Fibroblast of upper back skin (primary cell): ENCODE results near the gene CENPP.
A peak's percentile ranks its signal among the peaks of the same experiment; 100 is the strongest.
"Not testable (repeated sequence)": the region's sequence is repeated elsewhere in the genome, so short reads cannot be mapped to it uniquely, and the experiment has no call there.

ENCODE experiments used
- DNase-seq: peaks from one replicate; pipeline ENCODE4 v3.0.0-alpha.2; 2013

Gene CENPP

DNA sequence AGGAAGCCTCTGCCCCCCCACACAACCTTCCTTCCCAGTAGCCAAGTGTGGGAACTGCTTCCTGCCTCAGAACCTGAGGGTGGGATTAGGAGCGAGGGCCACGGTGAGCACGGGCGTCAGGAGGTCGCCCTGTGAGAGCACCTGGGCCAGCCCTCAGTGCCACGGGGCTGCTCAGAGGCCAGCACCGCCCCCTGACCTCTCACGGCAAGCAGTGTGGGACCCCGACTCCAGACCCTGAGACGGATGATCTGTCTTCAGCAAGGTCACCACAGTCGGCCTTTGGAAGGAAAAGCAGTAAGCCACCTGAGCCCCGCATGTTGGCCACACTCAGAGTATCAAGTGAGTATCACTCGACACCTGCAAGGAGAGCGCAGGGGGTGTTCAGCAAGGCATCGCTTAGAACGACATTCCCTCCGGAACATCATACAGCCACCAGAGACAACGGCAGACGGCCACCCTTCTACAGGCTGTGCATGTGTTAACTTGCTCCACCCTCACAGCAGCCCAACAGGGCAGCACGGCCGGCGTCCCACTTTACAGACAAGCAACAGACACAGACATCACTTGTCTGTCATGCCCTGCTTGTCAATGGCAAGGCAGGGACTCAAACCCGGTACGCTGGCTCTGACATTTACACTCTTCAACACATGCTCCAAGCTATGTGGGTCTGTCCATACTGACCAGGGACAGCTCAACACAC is 294.0 kb downstream of the CENPP start:
- DNase-seq, result no peak

DNA sequence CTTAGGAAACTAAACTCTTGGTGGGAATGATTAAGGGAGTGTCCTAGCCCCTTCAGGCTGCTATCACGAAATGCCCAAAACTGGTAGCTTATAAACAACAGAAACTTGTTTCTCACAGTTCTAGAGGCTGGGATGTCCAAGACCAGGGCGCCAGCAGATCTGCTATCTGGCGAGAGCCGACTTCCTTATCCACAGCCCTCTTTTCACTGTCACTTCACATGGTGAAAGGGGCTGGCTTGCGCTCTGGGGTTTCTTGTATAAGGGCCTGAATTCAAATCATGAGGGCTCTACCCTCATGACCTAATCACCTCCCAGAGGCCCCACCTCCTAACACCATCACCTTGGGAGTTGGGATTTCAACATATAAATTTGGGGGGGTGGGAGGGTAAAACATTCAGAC is 295.1 kb downstream of the CENPP start:
- DNase-seq, result no peak

DNA sequence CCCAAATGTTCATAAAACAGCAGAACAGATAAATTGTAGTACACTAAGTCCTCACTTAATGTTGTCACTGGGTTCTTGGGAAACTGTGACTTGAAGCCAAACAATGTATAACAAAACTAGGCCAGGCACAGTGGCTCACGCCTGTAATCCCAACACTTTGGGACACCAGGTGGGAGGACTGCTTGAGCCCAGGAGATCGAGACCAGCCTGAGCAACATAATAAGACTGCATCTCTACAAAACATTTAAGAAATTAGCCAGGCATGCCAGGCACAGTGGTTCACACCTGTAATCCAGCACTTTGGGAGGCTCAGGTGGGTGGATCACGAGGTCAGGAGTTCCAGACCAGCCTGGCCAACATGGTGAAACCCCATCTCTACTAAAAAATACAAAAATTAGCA is 298.2 kb downstream of the CENPP start:
- not testable (repeated sequence) for DNase-seq

DNA sequence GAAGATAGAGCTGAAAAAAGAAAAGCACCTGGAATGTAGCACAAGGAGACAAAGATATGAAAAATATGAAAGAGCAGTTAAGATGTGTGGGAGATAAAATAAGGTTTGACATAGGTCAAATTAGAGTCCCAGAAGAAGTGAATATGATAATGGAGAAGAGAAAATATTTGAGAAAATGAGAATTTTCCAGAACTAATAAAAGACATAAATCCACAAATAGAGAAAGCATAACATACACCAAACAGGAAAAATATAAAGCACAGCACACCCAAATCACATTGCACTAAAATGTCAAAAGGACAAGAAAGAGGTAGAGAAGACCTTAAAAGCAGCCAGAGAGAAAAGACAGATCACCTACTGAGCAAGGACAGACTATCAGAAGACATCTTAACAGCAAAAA is 300.7 kb downstream of the CENPP start:
- DNase-seq, result no peak

DNA sequence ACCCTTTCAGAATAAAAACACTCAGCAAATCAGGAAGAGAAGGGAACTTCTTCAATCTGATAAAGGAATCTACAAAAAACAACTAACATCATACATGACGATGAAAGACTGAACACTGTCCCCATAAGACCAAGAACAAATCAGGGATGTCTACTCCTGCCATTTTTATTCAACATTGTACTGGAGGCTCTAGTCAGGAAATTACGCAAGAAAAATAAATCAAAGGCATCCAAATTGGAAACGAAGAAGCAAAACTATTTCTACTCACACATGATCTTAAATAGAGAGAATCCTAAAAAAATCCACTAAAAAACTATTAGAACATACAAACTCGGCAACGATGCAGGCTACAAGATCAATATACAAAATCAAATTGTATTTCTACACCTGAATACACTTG is 301.9 kb downstream of the CENPP start:
- no peak for DNase-seq

DNA sequence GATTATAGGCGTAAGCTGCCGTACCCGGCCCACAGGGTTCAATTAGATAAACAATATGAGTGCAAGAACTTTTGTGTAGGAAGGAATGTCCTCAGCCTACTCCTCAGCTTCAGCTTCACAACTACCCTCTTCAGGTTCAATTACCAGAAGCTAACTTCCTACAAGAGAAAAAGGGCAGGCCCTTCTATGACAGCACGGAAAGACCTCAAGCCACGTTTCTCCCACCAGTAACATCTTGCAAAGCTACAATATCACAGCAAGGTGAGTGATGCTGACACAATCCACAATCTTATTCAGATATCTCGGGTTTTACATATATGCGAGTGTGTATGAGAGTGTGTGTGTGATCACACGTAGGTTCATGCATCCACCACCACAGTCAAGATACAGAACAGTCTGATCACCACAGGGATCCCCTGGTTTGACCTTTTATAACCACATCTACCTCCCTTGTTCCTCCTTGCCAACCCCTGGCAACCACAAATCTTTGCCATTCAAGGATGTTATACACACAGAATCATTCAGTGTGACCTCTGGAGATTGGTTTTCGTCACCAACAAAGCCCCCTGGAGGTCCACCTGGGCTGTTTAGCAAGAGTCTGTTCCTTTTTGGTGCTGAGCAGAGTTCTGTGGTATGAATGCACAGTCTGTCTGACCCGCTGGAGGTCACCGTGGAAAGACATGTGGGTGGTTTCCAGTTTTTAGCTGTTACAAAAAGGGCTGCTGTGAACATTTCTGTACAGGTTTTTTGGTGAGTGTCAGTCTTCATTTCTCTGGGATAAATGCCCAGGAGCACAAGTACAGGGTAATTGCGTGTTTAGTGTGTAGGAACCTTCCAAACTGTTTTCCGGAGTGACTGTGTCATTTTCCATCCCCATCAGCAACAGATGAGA is 305.9 kb downstream of the CENPP start:
- DNase-seq, result no peak

DNA sequence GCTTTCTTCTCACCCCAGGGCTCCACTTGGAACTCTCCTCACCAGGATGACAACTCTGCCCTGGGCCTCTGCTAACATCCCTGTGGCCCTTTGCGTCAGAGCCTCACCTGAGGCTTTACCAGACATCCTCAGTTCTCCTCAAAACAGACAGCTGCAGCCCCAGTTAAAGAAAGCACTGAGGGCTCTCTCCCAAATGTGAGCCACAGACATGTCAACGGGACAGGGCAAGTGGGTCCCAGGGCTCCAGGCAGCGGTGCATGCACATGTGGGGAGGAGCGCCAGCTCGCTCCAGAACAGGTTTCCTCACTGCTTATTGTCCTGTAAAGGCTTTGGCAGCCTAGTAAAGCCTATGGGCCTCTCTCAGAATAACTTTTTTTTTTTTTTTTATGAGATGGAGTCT is 306.9 kb downstream of the CENPP start:
- DNase-seq, result no peak

DNA sequence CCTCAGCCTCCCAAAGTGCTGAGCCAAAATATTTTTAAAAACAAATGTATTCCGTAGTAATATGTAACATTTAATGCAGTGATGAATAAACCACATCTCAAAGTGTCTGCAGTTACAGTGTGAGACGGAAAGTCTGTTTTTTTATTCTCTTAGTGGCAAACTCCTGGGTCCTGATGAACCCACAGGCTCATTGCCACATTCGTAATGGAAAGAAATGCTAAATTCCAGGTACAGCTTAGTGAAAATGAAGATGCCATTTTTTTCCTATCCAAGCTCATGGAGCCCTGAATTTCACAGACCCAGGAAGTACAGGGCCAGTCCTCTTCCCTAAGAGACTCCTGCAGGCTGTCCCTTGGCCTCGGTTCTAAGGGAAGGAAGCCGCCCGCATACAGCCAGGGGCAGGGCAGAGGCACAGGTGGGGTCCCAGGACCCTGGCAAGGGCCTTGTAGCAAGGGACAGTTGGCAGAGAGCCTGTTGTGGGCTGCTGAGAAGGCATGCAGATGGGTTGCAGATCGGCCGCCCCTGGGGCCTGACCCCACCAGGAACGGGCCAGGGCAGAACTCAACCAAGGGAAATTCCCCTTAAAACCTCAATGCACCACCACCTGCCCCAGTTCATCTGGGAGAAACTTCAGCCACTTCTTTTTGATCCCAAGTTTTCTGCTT is 308.0 kb downstream of the CENPP start:
- DNase-seq, result no peak

DNA sequence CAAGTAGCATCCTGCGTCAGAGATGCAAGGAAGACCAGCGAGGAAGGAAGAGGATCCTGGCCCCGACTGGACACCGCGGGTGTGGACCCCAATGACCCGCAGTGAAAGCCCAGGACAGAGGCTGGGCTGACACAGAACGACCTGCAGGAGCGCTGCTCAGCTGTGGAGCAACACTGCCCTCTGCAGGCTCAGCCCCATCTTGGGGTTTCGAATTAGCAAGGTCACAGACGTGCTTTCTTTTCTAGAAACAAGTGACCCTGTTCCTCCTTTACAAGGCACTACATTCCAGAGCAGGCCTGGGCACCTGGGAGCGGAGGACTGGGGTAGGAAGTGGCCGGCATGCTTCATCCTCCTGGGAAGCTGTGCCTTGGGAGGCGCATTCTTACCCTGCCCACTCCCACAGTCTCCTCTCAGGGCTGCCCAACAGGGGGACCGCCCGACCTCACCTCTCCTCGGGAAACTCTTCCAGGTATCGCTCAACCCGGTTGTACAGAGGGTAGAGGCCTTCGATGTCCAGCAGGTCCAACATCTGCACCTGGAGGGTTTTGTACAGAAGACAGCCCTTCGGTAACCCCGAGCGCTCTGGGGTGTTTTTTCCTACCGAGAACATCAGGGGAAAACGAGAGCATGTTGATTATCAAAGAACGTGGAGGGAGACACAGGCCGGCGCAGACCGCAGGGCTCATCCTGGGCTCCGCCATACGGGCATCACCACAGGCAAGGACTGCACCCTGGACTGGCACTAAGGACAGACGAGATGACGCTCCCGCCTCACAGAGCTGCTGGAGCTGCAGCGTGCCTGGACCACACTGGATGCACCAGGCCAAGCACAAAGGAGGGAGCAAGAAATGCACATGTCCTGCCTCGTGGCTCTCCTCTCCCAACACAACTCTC is 309.2 kb downstream of the CENPP start:
- DNase-seq, result peak; percentile 64

DNA sequence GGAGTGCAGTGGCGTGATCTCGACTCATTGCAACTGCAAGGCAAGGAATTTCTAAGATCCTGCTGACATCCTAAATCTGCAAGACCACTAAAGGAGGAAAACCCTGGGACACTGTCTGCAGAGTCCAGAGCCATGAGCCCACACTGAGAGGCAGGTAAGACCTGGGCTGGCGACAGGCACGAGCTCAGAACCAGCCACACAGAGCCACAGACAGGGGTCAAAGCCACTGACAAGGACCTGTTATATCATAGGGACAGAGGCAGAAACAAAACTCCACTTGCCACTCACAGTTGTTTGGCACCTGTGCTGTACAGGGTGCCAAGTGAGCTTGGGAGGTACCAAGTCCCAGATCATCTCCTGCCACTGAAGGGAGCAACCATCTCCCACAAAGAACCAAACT is 310.0 kb downstream of the CENPP start:
- DNase-seq, result no peak

DNA sequence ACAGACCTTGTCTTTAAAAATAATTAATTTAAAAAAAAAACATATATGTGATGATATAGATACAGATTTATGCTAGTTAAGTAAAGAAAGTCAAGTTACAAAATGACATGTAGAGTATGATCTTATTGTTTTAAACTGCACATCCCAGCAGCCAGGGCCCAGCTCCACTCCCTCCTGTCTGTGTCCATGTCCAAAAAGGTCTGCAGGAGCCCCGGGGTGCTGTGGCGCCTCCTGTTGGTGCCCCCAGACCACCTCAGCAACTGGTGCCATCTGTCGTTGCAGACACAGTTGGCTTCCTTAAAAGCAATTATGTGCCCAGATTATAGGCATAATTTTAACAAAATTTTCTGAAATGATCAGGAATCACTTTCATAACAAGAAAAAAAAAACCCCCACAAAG is 310.9 kb downstream of the CENPP start:
- no peak for DNase-seq

DNA sequence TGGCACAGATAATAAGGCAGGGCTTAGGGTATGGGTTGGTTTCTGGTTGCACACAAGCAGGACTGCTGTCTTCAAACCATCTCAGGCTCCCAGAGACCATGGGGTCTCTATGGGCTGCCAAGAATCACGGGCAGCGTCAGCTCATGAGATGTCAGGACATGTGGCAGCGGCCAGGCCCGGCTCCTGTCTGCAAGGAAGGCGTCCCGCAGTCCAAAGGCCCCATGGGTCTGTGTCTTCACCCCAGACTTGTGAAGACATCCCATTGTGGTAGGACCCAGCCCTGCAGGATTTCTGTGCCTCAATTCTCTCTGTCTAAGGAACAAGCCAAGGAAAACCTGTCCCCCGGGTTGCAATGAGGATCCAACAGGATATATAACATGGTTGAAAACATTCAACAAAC is 311.6 kb downstream of the CENPP start:
- no peak for DNase-seq

DNA sequence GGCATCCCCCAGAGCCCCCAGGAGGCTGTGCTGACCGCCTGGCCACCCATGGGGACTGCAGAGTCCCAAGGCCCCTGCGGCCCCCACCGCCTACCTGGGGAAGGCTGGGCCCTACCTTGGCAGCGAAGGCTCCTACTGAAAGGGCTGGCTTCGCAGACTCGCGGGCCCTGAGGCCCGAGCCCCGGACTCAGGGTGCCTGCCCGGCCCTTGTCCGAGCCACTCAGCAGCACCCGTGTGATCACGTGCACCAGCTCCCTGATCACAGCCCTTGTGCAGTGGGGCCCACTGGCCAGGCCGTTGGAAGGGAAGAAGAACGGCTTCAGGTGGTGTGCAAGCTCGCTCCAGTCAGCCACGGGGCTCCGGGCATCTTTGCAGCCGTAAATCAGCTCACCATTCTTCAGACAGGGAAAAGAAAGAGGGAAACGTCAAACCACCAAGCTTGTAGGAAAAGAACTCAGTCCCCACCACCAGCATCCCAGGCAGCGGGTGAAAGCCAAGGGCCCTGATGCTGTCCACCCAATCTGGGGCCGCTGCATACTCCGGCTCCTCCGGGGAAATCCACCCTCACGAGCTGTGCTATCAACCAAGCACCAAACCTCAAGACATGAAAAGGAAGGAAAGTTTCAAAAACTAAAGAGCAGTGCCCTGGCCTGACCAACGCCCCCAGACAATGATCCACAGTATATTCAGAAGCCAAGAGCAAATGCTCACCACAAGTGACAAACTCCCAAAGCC is 312.3 kb downstream of the CENPP start:
- no peak for DNase-seq

DNA sequence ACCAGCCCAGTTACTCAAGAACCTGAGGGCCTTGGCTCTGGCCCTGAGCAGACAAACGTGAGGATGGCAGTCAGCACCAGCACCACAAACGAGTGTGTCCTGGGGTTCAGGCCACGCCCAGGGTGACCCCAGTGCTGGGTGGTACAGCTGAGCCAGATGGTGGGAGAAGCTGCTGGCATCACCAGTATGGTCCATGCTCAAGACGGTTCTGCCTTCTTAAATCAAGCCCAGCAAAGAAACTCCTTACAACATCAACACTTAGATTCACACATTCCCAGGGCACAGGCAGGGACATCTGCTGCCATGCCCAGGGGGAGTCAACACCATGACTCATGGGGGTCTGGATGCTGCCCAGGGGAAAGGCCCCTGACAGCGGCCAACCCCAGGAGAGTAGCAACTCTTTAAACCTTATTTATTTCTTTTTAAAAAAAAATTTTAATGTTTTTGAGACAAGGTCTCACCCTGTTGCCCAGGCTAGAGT is 312.9 kb downstream of the CENPP start:
- no peak for DNase-seq

DNA sequence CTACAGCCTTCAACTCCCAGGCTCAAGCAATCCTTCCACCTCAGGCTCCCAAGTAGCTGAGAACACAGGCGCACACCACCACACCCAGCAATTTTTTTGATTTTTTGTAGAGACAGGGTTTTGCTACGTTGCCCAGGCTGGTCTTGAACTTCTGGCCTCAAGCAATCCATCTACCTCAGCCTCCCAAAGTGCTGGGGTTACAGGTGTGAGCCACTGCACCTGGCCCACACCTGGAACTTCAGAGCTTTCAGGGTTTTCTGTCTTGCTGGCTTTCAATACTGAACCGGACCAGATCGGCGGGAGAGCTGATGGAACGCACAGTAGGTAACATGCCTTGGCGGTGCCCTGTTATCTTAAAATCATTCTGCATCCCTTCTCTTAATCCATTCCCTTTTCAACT is 313.4 kb downstream of the CENPP start:
- DNase-seq, result no peak

DNA sequence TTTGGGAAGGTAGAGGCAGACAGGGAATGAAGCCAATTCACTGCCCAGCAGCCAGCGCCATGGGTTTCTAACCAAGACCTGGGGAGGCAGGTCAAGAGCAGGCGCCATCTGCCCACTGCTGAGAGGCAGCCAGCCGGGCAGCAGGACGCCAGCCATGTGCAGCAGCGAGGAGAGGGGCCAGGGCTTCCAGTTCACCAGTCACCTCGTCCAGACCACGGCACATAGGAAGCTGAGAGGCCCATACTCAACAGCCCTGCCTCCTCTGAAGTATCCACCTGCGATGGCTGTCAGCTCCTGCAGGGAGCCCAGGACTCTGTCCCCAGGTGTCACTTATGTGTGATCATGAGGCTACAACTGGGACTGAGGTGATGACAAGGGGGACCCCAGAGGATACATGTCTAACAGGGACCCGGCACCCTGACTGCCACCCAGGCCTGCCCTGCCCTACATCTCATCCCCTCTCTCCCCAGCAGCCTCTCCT is 314.1 kb downstream of the CENPP start:
- no peak for DNase-seq

DNA sequence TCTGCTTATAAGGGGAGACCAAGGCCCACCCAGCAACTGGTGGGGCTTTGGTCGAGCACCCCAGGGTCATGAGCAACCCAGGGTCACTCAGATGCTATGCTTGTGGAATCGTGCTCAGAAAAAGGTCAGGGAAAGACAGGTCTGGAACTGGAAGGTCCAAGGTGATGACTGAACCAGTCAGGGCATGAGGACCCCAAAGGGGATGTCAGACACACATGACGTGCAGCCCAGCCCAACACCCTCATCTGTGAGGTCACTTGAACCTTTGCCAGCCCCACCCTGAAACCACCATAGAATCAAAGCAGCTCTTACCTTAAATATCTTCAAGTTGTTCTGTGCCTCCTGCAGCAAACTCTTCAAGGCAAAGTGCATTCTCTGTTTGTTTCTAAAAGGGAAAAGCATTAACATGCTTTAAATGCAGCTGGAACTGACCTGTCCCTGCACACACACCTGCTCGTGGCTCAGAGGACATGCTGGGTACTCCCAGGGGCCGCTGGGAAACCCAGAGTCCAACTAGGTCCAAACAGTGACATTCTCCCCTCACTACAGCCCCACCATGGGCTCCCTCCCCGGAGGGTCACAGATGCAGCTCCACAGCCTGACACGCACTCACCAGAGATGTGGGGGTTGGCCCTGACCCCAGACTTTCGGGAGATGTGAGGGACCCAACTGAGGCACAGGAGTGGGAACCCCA is 314.8 kb downstream of the CENPP start:
- DNase-seq, result no peak

DNA sequence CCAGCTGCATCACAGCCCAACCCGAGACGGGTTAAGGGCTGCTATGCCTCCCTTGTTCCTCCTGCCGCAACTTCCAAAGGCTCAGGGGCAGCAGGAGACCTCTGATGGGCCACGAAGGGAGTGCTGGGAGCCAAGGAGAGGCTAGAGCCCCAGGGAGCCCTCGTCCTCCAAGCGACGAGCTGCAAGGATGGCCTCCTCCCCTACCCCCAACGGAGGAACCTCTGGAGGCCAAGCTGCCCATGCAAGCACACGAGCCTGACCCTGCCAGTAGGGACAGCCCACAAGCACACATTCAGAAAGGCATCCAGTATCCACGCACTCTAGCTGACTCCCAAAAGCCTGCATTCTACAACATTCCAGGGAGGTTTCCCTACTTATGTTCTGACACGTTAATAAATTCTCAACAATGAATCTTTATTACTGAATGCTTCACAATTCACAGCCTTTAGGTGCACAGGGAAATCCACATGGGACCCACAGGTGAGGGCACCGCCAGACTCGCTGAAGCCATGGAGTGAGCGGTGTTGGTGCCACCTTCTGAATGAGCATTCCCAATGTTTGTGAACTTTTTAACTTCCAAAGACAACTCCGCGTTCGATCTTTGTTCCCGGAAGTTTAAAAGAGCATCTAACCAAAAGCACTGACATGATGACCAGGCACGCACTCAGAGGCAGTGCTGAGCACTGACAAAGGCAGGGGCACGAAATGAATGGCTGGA is 315.5 kb downstream of the CENPP start:
- DNase-seq, result no peak

DNA sequence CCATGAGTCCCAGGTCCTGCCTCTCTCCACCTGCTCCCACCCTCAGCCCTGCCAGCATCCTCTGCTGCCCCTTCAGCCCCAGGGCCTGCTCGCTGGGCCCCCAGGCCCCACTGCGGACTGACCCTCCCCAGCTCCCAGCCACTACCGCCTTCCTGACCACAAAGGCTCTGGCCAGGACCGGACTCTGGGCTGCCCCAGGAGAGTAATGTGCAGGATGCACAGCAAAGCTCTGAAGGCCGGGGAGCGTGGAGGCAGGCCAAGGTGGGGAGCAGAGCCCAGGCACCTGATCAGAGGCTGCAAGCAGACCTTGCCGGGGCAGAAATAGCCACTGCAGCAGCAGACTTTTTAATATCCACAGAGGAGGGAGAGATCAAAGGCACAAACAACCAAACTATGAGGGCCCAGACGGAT is 316.3 kb downstream of the CENPP start:
- DNase-seq, result no peak

DNA sequence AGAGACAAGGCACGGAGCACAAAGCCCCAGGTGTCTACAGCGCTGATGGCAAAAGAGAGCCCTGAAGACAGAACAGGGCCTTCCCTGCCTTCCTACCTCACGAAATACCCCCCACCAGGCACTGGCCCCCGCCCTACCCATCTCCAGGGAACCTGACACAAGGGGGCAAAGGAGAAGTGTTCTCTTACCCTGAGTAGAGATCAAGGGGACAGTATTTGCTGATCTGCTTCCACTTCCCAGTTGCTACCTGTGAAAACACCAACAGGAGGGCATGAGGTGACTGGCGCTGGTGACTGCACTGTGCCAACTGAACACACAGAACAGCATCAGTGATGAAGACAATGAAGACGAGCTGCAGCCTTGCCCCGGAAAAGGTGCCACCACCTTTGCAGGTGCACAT is 316.8 kb downstream of the CENPP start:
- no peak for DNase-seq
